ENCODE measurements around the gene OR6S1.

DNA sequence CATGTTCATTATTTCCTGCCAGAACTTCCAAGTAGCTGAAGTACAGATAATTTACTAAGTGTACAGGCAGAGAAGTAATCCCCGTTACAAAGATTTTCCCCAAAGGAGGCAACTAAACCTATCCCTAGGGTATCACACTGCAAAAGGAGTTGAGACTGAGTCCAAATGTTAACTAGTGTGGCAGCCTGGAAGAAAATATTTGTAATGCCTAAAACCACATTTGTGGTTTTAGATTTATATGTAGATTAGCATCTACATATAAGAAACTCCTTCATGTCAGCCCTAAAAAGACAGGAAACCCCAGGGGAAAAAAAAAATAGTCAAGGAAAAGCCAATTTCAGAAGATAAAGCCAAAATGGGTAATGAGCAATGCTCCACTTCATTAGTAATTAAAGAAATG, 48.9 kb downstream of the OR6S1 start:
- TF ChIP-seq, protein P1, sequence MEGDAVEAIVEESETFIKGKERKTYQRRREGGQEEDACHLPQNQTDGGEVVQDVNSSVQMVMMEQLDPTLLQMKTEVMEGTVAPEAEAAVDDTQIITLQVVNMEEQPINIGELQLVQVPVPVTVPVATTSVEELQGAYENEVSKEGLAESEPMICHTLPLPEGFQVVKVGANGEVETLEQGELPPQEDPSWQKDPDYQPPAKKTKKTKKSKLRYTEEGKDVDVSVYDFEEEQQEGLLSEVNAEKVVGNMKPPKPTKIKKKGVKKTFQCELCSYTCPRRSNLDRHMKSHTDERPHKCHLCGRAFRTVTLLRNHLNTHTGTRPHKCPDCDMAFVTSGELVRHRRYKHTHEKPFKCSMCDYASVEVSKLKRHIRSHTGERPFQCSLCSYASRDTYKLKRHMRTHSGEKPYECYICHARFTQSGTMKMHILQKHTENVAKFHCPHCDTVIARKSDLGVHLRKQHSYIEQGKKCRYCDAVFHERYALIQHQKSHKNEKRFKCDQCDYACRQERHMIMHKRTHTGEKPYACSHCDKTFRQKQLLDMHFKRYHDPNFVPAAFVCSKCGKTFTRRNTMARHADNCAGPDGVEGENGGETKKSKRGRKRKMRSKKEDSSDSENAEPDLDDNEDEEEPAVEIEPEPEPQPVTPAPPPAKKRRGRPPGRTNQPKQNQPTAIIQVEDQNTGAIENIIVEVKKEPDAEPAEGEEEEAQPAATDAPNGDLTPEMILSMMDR (IDR thresholded peaks at IDR 0.05), result no peak
- TF ChIP-seq POLR2A (IDR thresholded peaks at IDR 0.05), result no peak
